Bronchial epithelial cell (primary cell): ENCODE data around the gene CHRNB2. TPM values are rescaled to one million over a fixed set of nuclear protein-coding genes. Genes with fewer than 3 reads are reported as not detected.
"Not testable (repeated sequence)": the region's sequence is repeated elsewhere in the genome, so short reads cannot be mapped to it uniquely, and the experiment has no call there.

Source experiments
- DNase-seq: peaks from one replicate; pipeline ENCODE4 v3.0.0-alpha.2; 2010; ENCODE audit warnings: low read depth
- FAIRE-seq: peaks from 2 replicates; lab custom pipeline; 2011; peaks lifted over from hg19 to GRCh38; lab: Jason Lieb, UNC
- H3K27me3 ChIP-seq: 2 replicates; pipeline ENCODE4 v1.5.1; 2011; ENCODE audit warnings: low read length; ENCODE audit not compliant: control insufficient read depth, insufficient read depth
- H3K36me3 ChIP-seq: 2 replicates; pipeline ENCODE4 v1.5.1; 2011; ENCODE audit warnings: low read length; ENCODE audit not compliant: control insufficient read depth, insufficient read depth
- H3K4me3 ChIP-seq: 2 replicates; pipeline ENCODE4 v1.5.1; 2011; ENCODE audit warnings: mild to moderate bottlenecking, low read depth, low read length, control low read depth
- CTCF ChIP-seq: IDR thresholded peaks from 2 replicates; pipeline ENCODE4 v1.5.1; 2011; ENCODE audit warnings: mild to moderate bottlenecking, moderate library complexity, low read length, control low read depth, inconsistent platforms; ENCODE audit not compliant: insufficient read depth, severe bottlenecking
- total RNA-seq: library from RNA; depleted of rRNA; stranded (reverse); fragments of >200 nt; gene quantifications from 2 replicates; pipeline ENCODE4 v1.2.1, GENCODE V29; 2014

Gene CHRNB2
- total RNA-seq, 1 donor from 2014 or later = not detected

- Histone ChIP-seq H3K27me3 (peaks cover under 1% of the 10 kb centered on the region), H3K4me3 (no peak overlapping the region), H3K36me3 (no peaks in the 10 kb centered on the region)
- DNase-seq (no peak), FAIRE-seq (no peak)
- TF ChIP-seq CTCF = no peak
These were observed 40.4 kb upstream of the CHRNB2 start for GRCh38 chr1:154527192-154527591.

- Histone ChIP-seq H3K36me3 (no peaks in the 10 kb centered on the region), H3K4me3 (no peak overlapping the region), H3K27me3 (no peaks in the 10 kb centered on the region)
- TF ChIP-seq CTCF = no peak
- FAIRE-seq = no peak
- no peak for DNase-seq
These were observed 38.3 kb upstream of the CHRNB2 start for GRCh38 chr1:154529308-154529707.

- DNase-seq, FAIRE-seq, H3K4me3 ChIP-seq, H3K36me3 ChIP-seq, H3K27me3 ChIP-seq: not testable (repeated sequence)
These were observed 35.6 kb upstream of the CHRNB2 start for GRCh38 chr1:154531950-154532349.

DNA sequence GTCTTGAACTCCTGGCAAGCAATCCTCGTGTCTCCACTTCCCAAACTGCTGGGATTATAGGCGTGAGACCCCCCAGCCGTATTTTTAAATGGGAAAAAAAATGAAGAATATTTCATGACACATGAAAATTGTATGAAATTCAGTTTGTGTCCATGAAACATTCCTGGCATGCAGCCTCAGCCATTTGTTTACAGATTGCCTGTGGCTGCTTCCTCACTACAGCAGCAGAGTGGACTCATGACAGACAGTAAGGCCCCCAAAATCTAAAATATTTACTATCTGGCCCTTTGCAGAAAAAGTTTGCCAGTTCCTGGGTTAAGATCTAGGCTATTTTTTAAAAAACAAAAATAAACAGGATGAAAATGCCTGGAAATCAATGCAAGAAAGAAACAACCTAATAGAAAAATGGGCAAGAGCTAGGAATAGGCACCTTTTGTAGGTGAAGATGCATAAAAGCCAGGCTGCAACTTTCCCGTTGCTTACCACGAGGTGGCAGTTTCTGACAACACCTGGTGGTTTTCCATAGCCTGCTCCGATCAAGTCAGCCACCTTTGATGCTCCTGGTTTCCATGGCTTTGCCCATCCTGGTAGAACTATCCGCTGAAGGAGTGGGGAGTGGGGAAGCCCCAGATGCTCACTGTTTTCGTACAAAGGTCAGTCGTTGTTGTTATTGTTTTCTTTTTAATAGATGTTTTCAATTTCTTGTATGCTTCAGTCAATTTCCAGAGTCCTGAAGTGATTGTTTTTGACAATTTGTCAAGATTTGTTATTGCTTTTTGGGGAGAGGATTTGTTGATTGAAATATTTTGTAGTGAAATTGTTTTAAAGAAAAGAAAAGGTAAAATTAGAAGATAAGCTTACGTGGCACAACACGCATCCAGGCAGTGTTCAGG, 33.4 kb upstream of the CHRNB2 start:
- no peaks in the 10 kb centered on the region for H3K27me3 ChIP-seq
- FAIRE-seq (no peak), DNase-seq (peak; percentile 62)
- no peak overlapping the region for H3K4me3 ChIP-seq
- peak; percentile 77 for TF ChIP-seq CTCF
- H3K36me3 ChIP-seq = no peaks in the 10 kb centered on the region

DNA sequence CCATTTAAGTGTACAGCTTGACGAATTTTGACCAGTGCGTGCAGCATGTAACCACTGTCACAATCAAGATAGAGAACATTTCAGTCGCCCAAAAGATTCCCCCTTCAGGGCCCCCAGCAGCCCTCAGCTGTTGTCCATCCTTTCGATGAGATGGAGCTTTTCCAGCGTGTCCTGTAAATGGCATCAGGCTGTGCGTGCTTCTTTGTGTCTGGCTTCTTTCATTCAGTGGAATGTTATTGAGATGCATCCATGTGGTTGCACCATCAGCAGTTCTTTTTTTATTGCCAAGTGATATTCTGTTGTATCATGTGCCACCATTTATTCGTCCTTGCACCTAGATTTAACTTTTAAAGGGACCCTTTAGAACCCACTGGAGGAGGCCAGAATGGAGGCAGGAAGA, 31.0 kb upstream of the CHRNB2 start:
- H3K36me3 ChIP-seq = no peaks in the 10 kb centered on the region
- peaks cover 4% of the 10 kb centered on the region for H3K27me3 ChIP-seq
- DNase-seq (no peak), FAIRE-seq (no peak)
- TF ChIP-seq CTCF = no peak
- H3K4me3 ChIP-seq = no peak overlapping the region

DNA sequence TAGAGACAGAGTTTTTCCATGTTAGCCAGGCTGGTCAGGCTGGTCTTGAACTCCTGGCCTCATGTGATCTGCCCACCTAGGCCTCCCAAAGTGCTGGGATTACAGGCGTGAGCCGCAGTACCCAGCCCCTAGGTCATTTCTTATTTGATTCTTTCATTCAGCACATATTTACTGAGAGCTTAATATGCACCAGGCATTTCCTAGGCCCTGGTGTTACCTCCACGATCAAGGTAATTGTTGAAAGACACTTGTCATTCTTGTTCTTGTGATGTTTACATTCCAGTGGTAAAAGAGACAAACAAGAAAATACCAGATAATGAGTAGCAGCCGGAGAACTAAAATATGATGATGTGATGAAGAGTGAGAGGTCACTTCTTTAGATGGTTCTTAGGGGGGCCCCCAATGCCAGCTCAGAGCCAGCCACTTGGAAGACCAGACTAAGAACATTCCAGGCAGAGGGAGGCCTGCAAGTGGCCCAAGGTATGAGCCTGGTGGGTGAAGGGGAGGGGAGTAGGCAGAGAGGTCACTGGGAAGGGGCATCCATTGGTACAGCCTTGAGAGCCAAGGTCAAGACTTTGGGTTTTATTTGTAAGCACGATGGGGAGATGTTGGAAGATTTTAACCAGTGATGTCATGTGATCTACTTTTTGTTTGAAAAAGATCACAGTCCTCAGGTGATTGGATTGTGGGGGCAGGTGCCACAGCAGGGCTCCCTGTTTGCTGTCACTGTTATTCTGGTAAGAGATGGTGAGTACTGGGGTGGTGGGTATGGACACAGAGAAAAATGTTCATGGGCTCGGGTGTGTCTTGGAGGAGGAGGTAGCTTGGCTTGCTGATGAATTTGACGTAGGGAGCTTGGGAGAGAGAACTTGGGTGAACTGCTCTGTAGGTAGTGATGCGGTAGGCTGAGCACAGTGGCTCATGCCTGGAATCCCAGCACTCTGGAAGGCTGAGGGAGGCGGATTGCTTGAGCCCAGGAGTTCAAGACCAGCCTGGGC, 27.8 kb upstream of the CHRNB2 start:
- Histone ChIP-seq H3K36me3 (no peaks in the 10 kb centered on the region), H3K27me3 (peaks cover 10% of the 10 kb centered on the region), H3K4me3 (no peak overlapping the region)
- DNase-seq (no peak), FAIRE-seq (peak; percentile 68)
- TF ChIP-seq CTCF = no peak
